Neural cell (in vitro differentiated cells): ENCODE measurements around the gene KLHL14. TPM values are rescaled to one million over a fixed set of nuclear protein-coding genes. Genes with fewer than 3 reads are reported as not detected.

Source experiments
- H2AFZ ChIP-seq: fragments of 200-600, 300-800 bp; sonication (generic), shearing (Covaris generic); 2 replicates; pipeline ENCODE4 v1.6.0; 2014; ENCODE audit warnings: low read depth, mild to moderate bottlenecking, antibody characterized with exemption, low read length, moderate library complexity
- H3F3A ChIP-seq: fragments of 200-600 bp; shearing (Covaris generic); 2 replicates; pipeline ENCODE4 v1.6.1; 2016; ENCODE audit warnings: mild to moderate bottlenecking, moderate library complexity, mixed read lengths, antibody characterized with exemption, low read length; ENCODE audit not compliant: insufficient read depth, poor library complexity, severe bottlenecking
- H3K27ac ChIP-seq: fragments of 200-600, 300-800 bp; sonication (generic), shearing (Covaris generic); 2 replicates; pipeline ENCODE4 v1.5.1; 2014; ENCODE audit warnings: mild to moderate bottlenecking, low read length, moderate library complexity
- H3K27me3 ChIP-seq: fragments of 300-800, 200-600 bp; sonication (generic), shearing (Covaris generic); 2 replicates; pipeline ENCODE4 v1.6.0; 2014; ENCODE audit warnings: mild to moderate bottlenecking, low read depth, low read length, moderate library complexity; ENCODE audit not compliant: insufficient read depth
- H3K36me3 ChIP-seq: fragments of 300-800, 200-600 bp; sonication (generic), shearing (Covaris generic); 2 replicates; pipeline ENCODE4 v1.5.1; 2014; ENCODE audit warnings: mild to moderate bottlenecking, antibody characterized with exemption, low read length, moderate library complexity; ENCODE audit not compliant: insufficient read depth
- H3K4me2 ChIP-seq: fragments of 300-800, 200-600 bp; sonication (generic), shearing (Covaris generic); 2 replicates; pipeline ENCODE4 v1.6.0; 2014; ENCODE audit warnings: mild to moderate bottlenecking, low read length
- H3K4me3 ChIP-seq: fragments of 300-800, 200-600 bp; sonication (generic), shearing (Covaris generic); 2 replicates; pipeline ENCODE4 v1.5.1; 2014; ENCODE audit warnings: mild to moderate bottlenecking, low read length, moderate library complexity
- H3K79me2 ChIP-seq: fragments of 200-600 bp; shearing (Covaris generic); replicated peaks from 2 replicates; pipeline ENCODE4 v1.6.0; 2014; ENCODE audit warnings: mild to moderate bottlenecking, low read length, moderate library complexity; ENCODE audit not compliant: insufficient read depth
- H3K9ac ChIP-seq: fragments of 300-800, 200-600 bp; sonication (generic), shearing (Covaris generic); 2 replicates; pipeline ENCODE4 v1.6.1; 2016; ENCODE audit warnings: mild to moderate bottlenecking, low read length, mixed read lengths
- H3K9me2 ChIP-seq: fragments of 200-600 bp; shearing (Covaris generic); 2 replicates; pipeline ENCODE4 v1.6.1; 2016; ENCODE audit warnings: mild to moderate bottlenecking, low read length, mixed read lengths; ENCODE audit not compliant: insufficient read depth
- H3K9me3 ChIP-seq: fragments of 200-600, 300-800 bp; sonication (generic), shearing (Covaris generic); 2 replicates; pipeline ENCODE4 v1.6.1; 2016; ENCODE audit warnings: mild to moderate bottlenecking, mixed run types, low read length, moderate library complexity, mixed read lengths
- H4K20me1 ChIP-seq: fragments of 200-600 bp; shearing (Covaris generic); 2 replicates; pipeline ENCODE4 v1.6.1; 2016; ENCODE audit warnings: mild to moderate bottlenecking, mixed run types; ENCODE audit not compliant: insufficient read depth
- EP300 ChIP-seq: fragments of 450-650 bp; conservative IDR thresholded peaks from 2 replicates; pipeline ENCODE4 v1.6.1; 2014; ENCODE audit warnings: antibody characterized with exemption, mild to moderate bottlenecking, moderate library complexity; ENCODE audit not compliant: poor library complexity, severe bottlenecking
- EZH2 ChIP-seq: fragments of 200-600, 300-800 bp; shearing (Covaris generic), sonication (generic); IDR thresholded peaks from 2 replicates; pipeline ENCODE4 v1.6.1; 2014; ENCODE audit warnings: antibody characterized with exemption, low read length, borderline replicate concordance, mild to moderate bottlenecking; ENCODE audit not compliant: insufficient read depth, poor library complexity, severe bottlenecking
- MXI1 ChIP-seq: fragments of 450-650 bp; conservative IDR thresholded peaks from 2 replicates; pipeline ENCODE4 v1.6.1; 2014; ENCODE audit warnings: antibody characterized with exemption, mild to moderate bottlenecking; ENCODE audit not compliant: poor library complexity, severe bottlenecking
- RAD21 ChIP-seq: fragments of 450-650 bp; conservative IDR thresholded peaks from 2 replicates; pipeline ENCODE4 v1.6.1; 2014; ENCODE audit warnings: antibody characterized with exemption, mild to moderate bottlenecking, moderate library complexity
- REST ChIP-seq: IDR thresholded peaks from 2 replicates; pipeline ENCODE4 v1.6.1; 2012; ENCODE audit warnings: borderline replicate concordance
- SMC3 ChIP-seq: fragments of 450-650 bp; conservative IDR thresholded peaks from 2 replicates; pipeline ENCODE4 v1.6.1; 2014; ENCODE audit warnings: antibody characterized with exemption, mild to moderate bottlenecking, moderate library complexity; ENCODE audit not compliant: poor library complexity
- TAF1 ChIP-seq: IDR thresholded peaks from 2 replicates; pipeline ENCODE4 v1.6.1; 2012; ENCODE audit warnings: low read depth
- polyA plus RNA-seq: library from polyadenylated mRNA; depleted of rRNA; stranded (reverse); fragments of >200 nt; gene quantifications from 2 replicates; pipeline ENCODE4 v1.2.3, GENCODE V29; 2014
- TF ChIP-seq, protein P1 (sequence below): fragments of 450-650 bp; IDR thresholded peaks from 2 replicates; pipeline ENCODE4 v1.5.1; 2014; ENCODE audit warnings: antibody characterized with exemption, mild to moderate bottlenecking, moderate library complexity; ENCODE audit not compliant: poor library complexity, severe bottlenecking

The KLHL14 gene
- polyA plus RNA-seq, 1 donor from 2014 or later = 0.33 TPM

DNA sequence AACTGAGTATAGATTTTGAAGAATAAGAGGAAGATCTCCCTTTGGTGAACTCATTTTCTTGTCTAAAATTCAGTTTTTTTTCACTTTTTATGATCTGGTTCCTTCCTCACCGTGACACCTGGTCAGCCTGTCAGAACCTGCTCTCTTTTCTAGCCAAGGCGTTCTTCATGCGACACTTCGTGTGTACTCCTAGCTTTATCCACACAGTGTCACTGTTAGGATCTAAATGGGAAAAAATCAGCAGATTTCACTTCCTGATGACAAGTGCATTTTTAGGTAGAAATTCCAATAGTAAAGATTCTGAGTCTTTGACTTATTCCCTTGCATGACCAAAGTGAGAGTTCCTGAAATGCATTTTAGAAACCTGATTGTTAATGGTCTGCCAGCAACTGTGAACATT is 89.8 kb downstream of the KLHL14 start:
- no peaks in the 10 kb centered on the region for H3K36me3 ChIP-seq

DNA sequence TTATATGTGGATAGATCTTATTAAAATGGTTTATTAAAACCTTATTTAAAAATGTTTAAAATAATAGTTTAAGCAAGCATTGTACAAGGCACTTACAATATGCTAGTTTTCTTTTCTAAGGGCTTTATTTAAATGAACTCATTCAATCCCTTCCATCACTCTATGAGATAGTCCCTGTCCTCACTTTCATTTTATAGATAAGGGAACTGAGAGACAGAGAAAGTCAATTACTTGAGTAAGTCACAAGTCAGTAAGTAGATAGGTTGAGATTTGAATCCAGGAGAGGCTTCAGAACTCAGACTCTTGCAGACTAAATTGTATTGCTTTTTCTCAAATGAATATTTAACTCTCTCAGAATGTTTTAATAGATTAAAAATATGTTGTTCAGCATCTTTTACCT is 95.2 kb downstream of the KLHL14 start:
- Histone ChIP-seq H3K9me3 (no peaks in the 10 kb centered on the region), H3F3A (no peaks in the 10 kb centered on the region), H3K79me2 (no peaks in the 10 kb centered on the region), H4K20me1 (no peaks in the 10 kb centered on the region), H2AFZ (no peak overlapping the region), H3K4me3 (no peak overlapping the region), H3K27me3 (no peaks in the 10 kb centered on the region), H3K4me2 (no peak overlapping the region), H3K27ac (no peak overlapping the region), H3K36me3 (no peaks in the 10 kb centered on the region), H3K9me2 (no peaks in the 10 kb centered on the region), H3K9ac (no peak overlapping the region)
- no peak for TF ChIP-seq EZH2

More for the DNA sequence above, 89.8 kb downstream of the KLHL14 start:
- peak; percentile 41 for TF ChIP-seq RAD21
- TF ChIP-seq MXI1 = no peak
- TF ChIP-seq, protein P1, sequence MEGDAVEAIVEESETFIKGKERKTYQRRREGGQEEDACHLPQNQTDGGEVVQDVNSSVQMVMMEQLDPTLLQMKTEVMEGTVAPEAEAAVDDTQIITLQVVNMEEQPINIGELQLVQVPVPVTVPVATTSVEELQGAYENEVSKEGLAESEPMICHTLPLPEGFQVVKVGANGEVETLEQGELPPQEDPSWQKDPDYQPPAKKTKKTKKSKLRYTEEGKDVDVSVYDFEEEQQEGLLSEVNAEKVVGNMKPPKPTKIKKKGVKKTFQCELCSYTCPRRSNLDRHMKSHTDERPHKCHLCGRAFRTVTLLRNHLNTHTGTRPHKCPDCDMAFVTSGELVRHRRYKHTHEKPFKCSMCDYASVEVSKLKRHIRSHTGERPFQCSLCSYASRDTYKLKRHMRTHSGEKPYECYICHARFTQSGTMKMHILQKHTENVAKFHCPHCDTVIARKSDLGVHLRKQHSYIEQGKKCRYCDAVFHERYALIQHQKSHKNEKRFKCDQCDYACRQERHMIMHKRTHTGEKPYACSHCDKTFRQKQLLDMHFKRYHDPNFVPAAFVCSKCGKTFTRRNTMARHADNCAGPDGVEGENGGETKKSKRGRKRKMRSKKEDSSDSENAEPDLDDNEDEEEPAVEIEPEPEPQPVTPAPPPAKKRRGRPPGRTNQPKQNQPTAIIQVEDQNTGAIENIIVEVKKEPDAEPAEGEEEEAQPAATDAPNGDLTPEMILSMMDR = peak; percentile 41
- no peak for TF ChIP-seq REST
- no peak for TF ChIP-seq TAF1
- Histone ChIP-seq H3K4me3 (no peak overlapping the region), H3K79me2 (no peaks in the 10 kb centered on the region), H3K9ac (no peak overlapping the region), H2AFZ (no peak overlapping the region), H4K20me1 (no peaks in the 10 kb centered on the region), H3K27me3 (no peaks in the 10 kb centered on the region), H3F3A (no peaks in the 10 kb centered on the region), H3K9me3 (no peaks in the 10 kb centered on the region), H3K27ac (no peak overlapping the region), H3K4me2 (no peak overlapping the region), H3K9me2 (no peaks in the 10 kb centered on the region)

DNA sequence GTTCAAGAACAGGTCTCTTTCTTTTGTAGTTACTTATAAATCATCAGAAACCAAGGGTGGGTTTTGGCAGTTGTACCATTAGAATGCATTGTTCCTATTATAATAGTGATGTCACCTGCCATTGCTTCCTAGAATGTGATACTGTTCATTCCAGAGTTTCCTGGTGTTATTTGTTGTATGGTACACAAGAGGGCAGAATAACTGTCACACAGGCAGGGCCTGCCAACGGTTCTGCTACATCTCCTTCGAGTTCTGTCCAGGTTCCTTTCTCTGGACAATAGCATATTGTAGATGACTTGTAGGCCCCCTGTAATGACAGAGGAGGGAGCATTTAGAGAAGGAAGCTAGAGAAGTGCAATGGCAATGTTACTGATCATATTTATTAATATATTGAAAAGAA is 98.3 kb downstream of the KLHL14 start:
- Histone ChIP-seq H3K9me2 (no peaks in the 10 kb centered on the region), H3K4me3 (no peak overlapping the region), H3K4me2 (no peak overlapping the region), H3K27ac (no peak overlapping the region), H2AFZ (no peak overlapping the region), H3F3A (no peaks in the 10 kb centered on the region), H3K9ac (no peak overlapping the region), H3K27me3 (no peaks in the 10 kb centered on the region), H3K79me2 (no peaks in the 10 kb centered on the region), H4K20me1 (no peaks in the 10 kb centered on the region), H3K9me3 (no peaks in the 10 kb centered on the region), H3K36me3 (no peaks in the 10 kb centered on the region)
- TF ChIP-seq EP300 (no peak), SMC3 (no peak), MXI1 (no peak)
